GM12801 (cell line): ENCODE data around the gene TCIRG1.

Experiments used
- CTCF ChIP-seq: IDR thresholded peaks from one replicate; pipeline ENCODE4 v1.5.1; 2011; ENCODE audit warnings: control low read depth; ENCODE audit not compliant: insufficient read length; ENCODE audit errors: extremely low read depth

Gene TCIRG1

GRCh38 chr11:68096962-68097361, 58.1 kb downstream of the TCIRG1 start:
- TF ChIP-seq CTCF: no peak

GRCh38 chr11:68099057-68099456, 60.2 kb downstream of the TCIRG1 start:
- no peak for TF ChIP-seq CTCF

- TF ChIP-seq CTCF: no peak
These were observed 60.9 kb downstream of the TCIRG1 start for GRCh38 chr11:68099474-68100405.
